Astrocyte of the spinal cord (primary cell): ENCODE measurements around the gene CCDC89.
"Not testable (repeated sequence)": the region's sequence is repeated elsewhere in the genome, so short reads cannot be mapped to it uniquely, and the experiment has no call there.

Source experiments
- DNase-seq: peaks from one replicate; pipeline ENCODE4 v3.0.0; 2011; ENCODE audit warnings: low read depth, low spot score
- H3K4me3 ChIP-seq: 2 replicates; pipeline ENCODE4 v1.5.1; 2011; ENCODE audit warnings: low read depth, mild to moderate bottlenecking, low read length, moderate library complexity
- in situ Hi-C: cut with HindIII; loops from 2 replicates; pipeline ENCODE4 v1.10.0; 2017; ENCODE audit warnings: low sequenced_read_pairs
- TF ChIP-seq, protein P1 (sequence below): IDR thresholded peaks from 2 replicates; pipeline ENCODE4 v1.5.1; 2012; ENCODE audit warnings: low read depth, mild to moderate bottlenecking, low read length, inconsistent platforms

The CCDC89 gene

DNA sequence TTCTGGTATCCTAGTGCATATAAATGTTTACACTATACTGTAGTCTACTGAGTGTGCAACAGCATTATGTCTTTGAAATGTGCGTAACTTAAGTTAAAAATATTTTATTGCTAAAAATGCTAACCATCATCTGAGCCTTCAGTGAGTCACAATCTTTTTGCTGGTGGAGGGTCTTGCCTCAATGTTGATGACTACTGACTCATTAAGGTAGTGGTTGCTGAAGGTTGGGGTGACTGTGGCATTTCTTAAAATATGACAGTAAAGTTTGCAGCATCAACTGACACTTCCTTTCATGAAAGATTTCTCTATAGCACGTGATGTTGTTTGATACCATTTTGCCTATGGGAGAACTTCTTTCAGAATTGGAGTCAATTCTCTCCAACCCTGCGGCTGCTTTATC is 12.6 kb downstream of the CCDC89 start:
- in situ Hi-C loops: no loop called here
- DNase-seq: no peak
- TF ChIP-seq, protein P1, sequence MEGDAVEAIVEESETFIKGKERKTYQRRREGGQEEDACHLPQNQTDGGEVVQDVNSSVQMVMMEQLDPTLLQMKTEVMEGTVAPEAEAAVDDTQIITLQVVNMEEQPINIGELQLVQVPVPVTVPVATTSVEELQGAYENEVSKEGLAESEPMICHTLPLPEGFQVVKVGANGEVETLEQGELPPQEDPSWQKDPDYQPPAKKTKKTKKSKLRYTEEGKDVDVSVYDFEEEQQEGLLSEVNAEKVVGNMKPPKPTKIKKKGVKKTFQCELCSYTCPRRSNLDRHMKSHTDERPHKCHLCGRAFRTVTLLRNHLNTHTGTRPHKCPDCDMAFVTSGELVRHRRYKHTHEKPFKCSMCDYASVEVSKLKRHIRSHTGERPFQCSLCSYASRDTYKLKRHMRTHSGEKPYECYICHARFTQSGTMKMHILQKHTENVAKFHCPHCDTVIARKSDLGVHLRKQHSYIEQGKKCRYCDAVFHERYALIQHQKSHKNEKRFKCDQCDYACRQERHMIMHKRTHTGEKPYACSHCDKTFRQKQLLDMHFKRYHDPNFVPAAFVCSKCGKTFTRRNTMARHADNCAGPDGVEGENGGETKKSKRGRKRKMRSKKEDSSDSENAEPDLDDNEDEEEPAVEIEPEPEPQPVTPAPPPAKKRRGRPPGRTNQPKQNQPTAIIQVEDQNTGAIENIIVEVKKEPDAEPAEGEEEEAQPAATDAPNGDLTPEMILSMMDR: no peak
- no peak overlapping the region for H3K4me3 ChIP-seq

DNA sequence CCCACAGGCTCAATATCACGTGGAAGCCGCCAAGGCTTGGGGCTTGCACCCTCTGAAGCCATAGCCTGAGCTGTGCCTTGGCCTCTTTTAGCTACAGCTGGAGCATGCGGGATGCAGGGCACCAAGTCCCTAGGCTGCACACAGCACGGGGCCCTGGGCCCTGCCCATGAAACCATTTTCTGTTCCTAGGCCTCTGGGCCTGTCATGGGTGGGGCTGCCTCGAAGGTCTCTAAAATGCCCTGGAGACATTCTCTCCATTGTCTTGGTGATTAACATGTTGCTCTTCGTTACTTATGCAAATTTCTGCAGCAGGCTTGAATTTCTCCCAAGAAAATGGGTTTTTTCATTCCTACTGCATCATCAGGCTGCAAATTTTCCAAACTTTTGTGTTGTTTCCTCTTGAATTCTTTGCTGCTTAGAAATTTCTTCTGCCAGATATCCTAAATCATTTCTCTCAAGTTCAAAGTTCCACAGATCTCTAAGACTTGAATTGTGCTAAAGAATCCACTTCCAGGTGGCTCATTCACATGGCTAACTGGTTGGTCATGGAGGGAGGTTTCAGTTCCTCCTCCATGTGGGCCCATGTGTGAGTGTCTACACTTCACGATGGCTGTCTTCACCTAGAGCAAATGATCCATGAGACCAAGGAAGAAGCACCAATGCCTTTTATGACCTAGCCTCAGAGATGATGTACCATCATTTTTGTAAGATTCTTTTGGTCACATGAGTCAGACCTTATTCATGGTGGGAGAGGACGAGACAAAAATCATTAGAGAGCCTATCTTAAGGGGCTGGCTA is 13.7 kb downstream of the CCDC89 start:
- H3K4me3 ChIP-seq: no peak overlapping the region
- in situ Hi-C loops: no loop called here
- DNase-seq: no peak
- TF ChIP-seq, protein P1: no peak

DNA sequence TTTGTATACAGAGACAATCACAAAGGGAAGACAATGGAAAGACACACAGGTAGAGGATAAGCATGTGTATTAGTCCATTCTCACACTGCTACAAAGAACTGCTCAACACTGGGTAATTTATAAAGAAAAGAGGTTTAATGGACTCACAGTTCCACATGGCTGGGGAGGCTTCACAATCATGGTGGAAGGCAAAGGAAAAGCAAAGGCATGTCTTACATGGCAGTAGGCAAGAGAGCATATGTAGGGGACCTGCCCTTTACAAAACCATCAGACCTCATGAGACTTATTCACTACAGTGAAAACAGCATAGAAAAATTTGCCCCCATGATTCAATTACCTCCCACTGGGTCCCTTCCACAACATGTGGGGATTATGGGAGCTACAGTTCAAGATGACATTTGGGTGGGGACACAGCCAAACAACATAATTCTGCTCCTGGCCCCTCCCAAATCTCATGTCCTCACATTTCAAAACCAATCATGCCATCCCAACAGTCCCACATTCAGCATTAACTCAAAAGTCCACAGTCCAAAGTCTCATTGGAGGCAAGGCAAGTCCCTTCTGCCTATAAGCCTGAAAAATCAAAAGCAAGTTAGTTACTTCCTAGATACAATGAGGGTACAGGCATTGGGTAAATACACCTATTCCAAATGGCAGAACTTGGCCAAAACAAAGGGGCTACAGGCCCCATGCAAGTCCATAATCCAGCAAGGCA is 14.9 kb downstream of the CCDC89 start:
- DNase-seq, H3K4me3 ChIP-seq, in situ Hi-C loops: not testable (repeated sequence)

DNA sequence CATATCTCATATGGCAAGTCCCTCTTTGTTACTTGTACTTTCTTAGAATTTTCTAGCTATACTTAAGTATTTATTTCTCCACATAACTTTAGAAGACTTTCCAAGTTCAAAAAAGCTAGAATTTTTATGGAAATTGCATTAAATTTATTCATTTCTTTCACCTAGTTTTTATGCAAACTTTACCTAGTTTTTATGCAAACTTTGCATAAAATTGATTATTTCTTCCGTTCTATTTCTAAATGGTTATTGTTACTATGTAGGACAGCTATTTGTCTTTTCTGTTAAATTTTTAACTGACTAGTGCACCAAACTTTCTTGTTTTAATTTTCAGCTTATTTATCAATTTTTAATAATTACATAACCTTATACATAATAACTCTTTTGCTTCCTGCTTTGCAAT is 17.8 kb downstream of the CCDC89 start:
- TF ChIP-seq, protein P1: no peak
- DNase-seq: no peak
- in situ Hi-C loops: no loop called here
- no peak overlapping the region for H3K4me3 ChIP-seq

DNA sequence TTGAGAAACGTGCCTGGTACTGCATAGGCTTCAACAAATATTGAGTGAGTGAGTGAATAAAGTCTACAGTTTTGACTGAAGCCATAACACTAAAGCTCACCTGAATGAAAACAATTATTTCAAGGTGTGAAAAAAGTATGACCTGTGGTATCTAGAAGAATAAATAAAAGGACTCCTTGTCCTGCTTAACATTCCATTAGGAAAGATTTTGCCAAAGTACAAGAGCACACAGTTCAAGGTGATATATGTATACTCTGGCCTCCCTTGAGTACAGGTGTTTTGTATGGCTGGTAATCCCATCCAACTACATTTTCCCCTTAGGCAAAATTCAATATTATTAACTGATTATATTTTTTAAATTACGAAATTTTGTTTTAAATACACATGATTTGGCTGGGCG is 19.3 kb downstream of the CCDC89 start:
- no peak for DNase-seq
- TF ChIP-seq, protein P1: no peak
- H3K4me3 ChIP-seq: no peak overlapping the region
- in situ Hi-C loops: no loop called here

DNA sequence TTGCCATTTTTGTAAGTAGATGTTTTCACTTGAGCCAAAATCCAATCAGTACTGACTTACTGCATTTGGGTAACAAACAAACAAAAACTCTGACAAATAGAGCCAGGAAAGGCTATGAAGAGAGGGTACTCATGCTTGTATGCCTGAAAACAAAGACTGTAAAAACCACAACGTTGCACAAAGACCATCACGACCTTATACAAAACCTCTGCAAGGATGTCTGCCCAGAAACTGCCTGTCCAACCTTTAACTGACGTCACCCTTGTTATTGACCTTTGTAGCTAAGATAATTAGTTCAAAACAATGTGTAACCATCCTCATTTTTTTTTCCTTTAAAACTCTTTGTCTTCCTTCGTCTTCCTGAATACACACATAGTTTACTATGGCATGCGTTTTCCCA is 20.3 kb downstream of the CCDC89 start:
- TF ChIP-seq, protein P1: no peak
- DNase-seq: peak; percentile 14
- no peak overlapping the region for H3K4me3 ChIP-seq
- in situ Hi-C loops: no loop called here
